ENCODE data around the gene OR13J1. TPM values are rescaled to one million over a fixed set of nuclear protein-coding genes. Genes with fewer than 3 reads are reported as not detected.
"Not testable (repeated sequence)": the region's sequence is repeated elsewhere in the genome, so short reads cannot be mapped to it uniquely, and the experiment has no call there.

OR13J1 gene
- total and polyA plus RNA-seq, 4 experiments from 2014 or later, result not detected

DNA sequence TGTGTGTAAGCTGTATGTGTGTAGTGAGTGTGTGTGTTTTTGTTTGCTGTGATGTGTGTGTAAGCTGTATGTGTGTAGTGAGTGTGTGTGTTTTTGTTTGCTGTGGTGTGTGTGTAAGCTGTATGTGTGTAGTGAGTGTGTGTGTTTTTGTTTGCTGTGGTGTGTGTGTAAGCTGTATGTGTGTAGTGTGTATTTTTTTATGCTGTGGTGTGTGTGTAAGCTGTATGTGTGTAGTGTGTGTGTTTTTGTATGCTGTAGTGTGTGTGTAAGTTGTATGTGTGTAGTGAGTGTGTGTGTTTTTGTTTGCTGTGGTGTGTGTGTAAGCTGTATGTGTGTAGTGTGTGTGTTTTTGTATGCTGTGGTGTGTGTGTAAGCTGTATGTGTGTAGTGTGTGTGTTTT is 43.2 kb upstream of the OR13J1 start:
- H3K27ac ChIP-seq (ENCODE audit: low read depth, low read length); H3K4me3 ChIP-seq (ENCODE audit: low read length in 2 of 2); H3K27me3 ChIP-seq (ENCODE audit: insufficient read depth, low read length); H3K36me3 ChIP-seq (ENCODE audit: insufficient read depth, low read length); H3K4me3 Mint-ChIP-seq; H3K9me3 ChIP-seq (ENCODE audit: control insufficient read depth in 1 of 2, low read length in 2 of 2); H3K9me3 Mint-ChIP-seq; H3K36me3 Mint-ChIP-seq; H3K27ac Mint-ChIP-seq; intact Hi-C loops (cut with micrococcal nuclease); H3K27me3 Mint-ChIP-seq; DNase-seq: not testable (repeated sequence)
- H3K4me1 Mint-ChIP-seq, result peaks cover 36 to 51% (median 40%) of the 10 kb centered on the region in 4 donors
- peaks cover 47% of the 10 kb centered on the region for H3K4me1 ChIP-seq (ENCODE audit: insufficient read depth, low read length)
- ChIA-PET POLR2A (ENCODE audit: partially characterized antibody) (interaction anchor here (3.1 kb wide), 1 partner anchor 27 kb away, joined by 9 read pairs; no protein-coding TSS in a partner anchor), CTCF (ENCODE audit: partially characterized antibody) (interaction anchor here (0.9 to 17.5 kb wide), 5 partner anchors 10 to 217 kb away, joined by 3 to 379 read pairs (median 9); no protein-coding TSS in a partner anchor)

- Histone ChIP-seq H3K36me3 (ENCODE audit: insufficient read depth, low read length) (no peaks in the 10 kb centered on the region), H3K4me1 (ENCODE audit: insufficient read depth, low read length) (peaks cover 52% of the 10 kb centered on the region), H3K27me3 (ENCODE audit: insufficient read depth, low read length) (no peaks in the 10 kb centered on the region), H3K9me3 (ENCODE audit: control insufficient read depth in 1 of 2, low read length in 2 of 2) (no peaks in the 10 kb centered on the region), H3K4me3 (ENCODE audit: low read length in 2 of 2) (no peak overlapping the region), H3K27ac (ENCODE audit: low read depth, low read length) (no peak overlapping the region)
- Mint-ChIP-seq H3K27me3 (no peaks in the 10 kb centered on the region), H3K27ac (peak overlapping the region in 2 of 7 donors; percentile 79 to 88), H3K36me3 (no peaks in the 10 kb centered on the region), H3K4me1 (peaks cover 37 to 53% (median 43%) of the 10 kb centered on the region in 4 donors), H3K9me3 (no peaks in the 10 kb centered on the region), H3K4me3 (peak overlapping the region in 1 of 8 donors; percentile 23)
- ChIA-PET POLR2A (ENCODE audit: partially characterized antibody) (interaction anchor here (1.4 to 3.1 kb wide), 2 partner anchors 27 to 33 kb away, joined by 5 to 9 read pairs; no protein-coding TSS in a partner anchor), CTCF (ENCODE audit: partially characterized antibody) (interaction anchor here (0.9 to 17.5 kb wide), 4 partner anchors 11 to 216 kb away, joined by 3 to 379 read pairs (median 14); no protein-coding TSS in a partner anchor)
- no peak for DNase-seq
- intact Hi-C loops (cut with micrococcal nuclease), result no loop called here
These were observed 42.7 kb upstream of the OR13J1 start for GRCh38 chr9:35912791-35913400.

DNA sequence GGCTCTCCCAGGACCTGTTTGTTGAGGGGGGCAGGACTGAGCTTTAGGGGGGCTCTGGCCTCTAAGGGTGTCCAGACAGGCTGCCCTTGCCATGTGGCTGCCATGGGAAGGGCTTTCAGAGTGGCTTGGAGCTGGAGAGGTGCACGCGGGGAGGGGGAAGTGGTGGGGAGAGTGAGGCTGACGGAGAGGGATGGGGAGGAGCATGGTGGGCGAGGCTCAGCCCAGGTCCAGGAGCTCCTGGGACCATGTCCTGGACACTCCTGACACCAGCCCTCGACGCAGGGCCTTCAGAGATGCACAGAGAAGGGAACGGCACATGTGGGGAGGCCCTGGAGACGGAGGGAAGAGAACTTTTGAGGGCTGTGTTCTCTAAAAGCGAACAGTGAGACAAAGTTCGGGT is 41.5 kb upstream of the OR13J1 start:
- H3K27ac Mint-ChIP-seq, result peak overlapping the region; percentile 11 to 97 (median 78)
- ChIA-PET CTCF (ENCODE audit: partially characterized antibody) (interaction anchor here (0.7 to 17.5 kb wide), 10 partner anchors 9 to 53 kb away, joined by 3 to 379 read pairs (median 6); no protein-coding TSS in a partner anchor), POLR2A (ENCODE audit: partially characterized antibody) (interaction anchor here (1.0 to 2.3 kb wide), 8 partner anchors 10 to 279 kb away, joined by 3 to 11 read pairs (median 4); partner anchors contain the start of genes CLTA, CREB3 and TLN1)
- Histone ChIP-seq H3K27me3 (ENCODE audit: insufficient read depth, low read length) (no peaks in the 10 kb centered on the region), H3K4me3 (ENCODE audit: low read length in 2 of 2) (peak overlapping the region in 1 of 2 donors; percentile 15), H3K9me3 (ENCODE audit: control insufficient read depth in 1 of 2, low read length in 2 of 2) (no peaks in the 10 kb centered on the region), H3K27ac (ENCODE audit: low read depth, low read length) (no peak overlapping the region), H3K36me3 (ENCODE audit: insufficient read depth, low read length) (no peaks in the 10 kb centered on the region), H3K4me1 (ENCODE audit: insufficient read depth, low read length) (peaks cover 64% of the 10 kb centered on the region)
- intact Hi-C loops (cut with micrococcal nuclease), result loop anchor here (1.0 to 2.0 kb wide), 2 partner anchors 8 to 33 kb away; no protein-coding TSS in a partner anchor
- H3K4me3 Mint-ChIP-seq, result peak overlapping the region in 6 of 8 donors; percentile 4 to 88 (median 66)
- H3K9me3 Mint-ChIP-seq, result no peaks in the 10 kb centered on the region
- H3K36me3 Mint-ChIP-seq, result no peaks in the 10 kb centered on the region
- no peaks in the 10 kb centered on the region for H3K27me3 Mint-ChIP-seq
- no peak for DNase-seq
- H3K4me1 Mint-ChIP-seq, result peaks cover 40 to 63% (median 52%) of the 10 kb centered on the region in 4 donors

GRCh38 chr9:35910613-35911359 is 40.6 kb upstream of the OR13J1 start:
- no peaks in the 10 kb centered on the region for H3K27me3 Mint-ChIP-seq

DNA sequence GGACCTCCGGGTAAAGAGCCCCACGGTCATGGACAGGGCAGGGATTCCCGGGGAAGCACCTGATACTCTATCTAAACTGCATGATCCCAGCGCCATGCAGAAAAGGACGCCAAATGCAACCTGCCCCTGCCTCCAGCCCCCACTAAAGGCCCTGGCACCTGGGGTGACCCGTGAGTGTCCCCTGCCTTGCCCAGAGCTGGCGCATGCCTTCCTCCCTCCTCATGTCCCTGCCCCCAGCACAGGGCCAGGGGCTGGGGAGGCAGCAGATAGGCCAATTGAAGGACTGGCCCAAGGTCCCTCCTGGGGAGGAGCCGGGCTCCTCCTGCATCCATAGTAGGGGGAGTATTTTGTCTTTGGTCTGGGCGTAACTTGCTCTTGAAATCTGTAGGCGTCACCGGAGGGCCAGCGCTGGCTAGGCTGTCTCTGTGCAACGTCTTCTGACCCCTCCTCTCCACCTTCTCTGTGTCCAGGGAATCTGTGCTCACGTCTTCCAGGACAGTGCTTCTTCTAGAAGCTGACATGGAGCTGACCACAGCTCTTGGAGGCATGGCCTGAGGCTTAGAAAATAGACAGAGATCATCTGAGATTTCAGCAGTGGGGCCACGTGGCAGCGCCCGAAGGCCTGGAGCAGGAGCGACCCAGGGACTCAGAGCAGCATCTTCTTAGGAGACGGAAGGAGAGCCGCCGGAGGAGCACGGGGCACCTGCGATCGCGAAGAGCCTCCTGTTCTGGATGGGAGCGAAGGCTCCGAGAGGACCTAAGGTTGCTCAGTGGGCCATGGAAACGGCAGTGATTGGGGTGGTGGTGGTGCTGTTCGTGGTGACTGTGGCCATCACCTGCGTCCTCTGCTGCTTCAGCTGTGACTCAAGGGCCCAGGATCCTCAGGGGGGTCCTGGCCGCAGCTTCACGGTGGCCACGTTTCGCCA is 39.7 kb upstream of the OR13J1 start:
- peaks cover 77% of the 10 kb centered on the region for H3K4me1 ChIP-seq (ENCODE audit: insufficient read depth, low read length)
- Mint-ChIP-seq H3K27ac (peak overlapping the region; percentile 78 to 97 (median 96)), H3K4me3 (peak overlapping the region in 6 of 8 donors; percentile 65 to 88 (median 76)), H3K36me3 (no peaks in the 10 kb centered on the region), H3K4me1 (peaks cover 44 to 70% (median 60%) of the 10 kb centered on the region in 4 donors), H3K9me3 (peaks cover 0 to 2% (median 0%) of the 10 kb centered on the region in 8 donors), H3K27me3 (no peaks in the 10 kb centered on the region)
- H3K27me3 ChIP-seq (ENCODE audit: insufficient read depth, low read length), result no peaks in the 10 kb centered on the region
- DNase-seq, result no peak
- no peaks in the 10 kb centered on the region for H3K36me3 ChIP-seq (ENCODE audit: insufficient read depth, low read length)
- intact Hi-C loops (cut with micrococcal nuclease), result loop anchor here (2.0 kb wide), 1 partner anchor 35 kb away; no protein-coding TSS in a partner anchor
- ChIA-PET CTCF (ENCODE audit: partially characterized antibody) (interaction anchor here (1.3 to 17.5 kb wide), 8 partner anchors 8 to 213 kb away, joined by 3 to 379 read pairs (median 8); no protein-coding TSS in a partner anchor), POLR2A (ENCODE audit: partially characterized antibody) (interaction anchor here (0.9 to 2.3 kb wide), 4 partner anchors 12 to 128 kb away, joined by 3 to 11 read pairs (median 6); partner anchors contain the start of gene SPAG8)
- H3K27ac ChIP-seq (ENCODE audit: low read depth, low read length), result peak overlapping the region; percentile 30
- H3K4me3 ChIP-seq (ENCODE audit: low read length in 2 of 2), result peak overlapping the region in 1 of 2 donors; percentile 20
- no peaks in the 10 kb centered on the region for H3K9me3 ChIP-seq (ENCODE audit: control insufficient read depth in 1 of 2, low read length in 2 of 2)

More at GRCh38 chr9:35910613-35911359, 40.6 kb upstream of the OR13J1 start:
- no peaks in the 10 kb centered on the region for H3K36me3 Mint-ChIP-seq
- peaks cover 41 to 64% (median 55%) of the 10 kb centered on the region in 4 donors for H3K4me1 Mint-ChIP-seq
- peak overlapping the region; percentile 78 to 97 (median 96) for H3K27ac Mint-ChIP-seq
- Histone ChIP-seq H3K27me3 (ENCODE audit: insufficient read depth, low read length) (no peaks in the 10 kb centered on the region), H3K27ac (ENCODE audit: low read depth, low read length) (peak overlapping the region; percentile 30), H3K9me3 (ENCODE audit: control insufficient read depth in 1 of 2, low read length in 2 of 2) (no peaks in the 10 kb centered on the region), H3K4me1 (ENCODE audit: insufficient read depth, low read length) (peaks cover 68% of the 10 kb centered on the region), H3K4me3 (ENCODE audit: low read length in 2 of 2) (peak overlapping the region in 1 of 2 donors; percentile 20), H3K36me3 (ENCODE audit: insufficient read depth, low read length) (no peaks in the 10 kb centered on the region)
- ChIA-PET POLR2A (ENCODE audit: partially characterized antibody) (interaction anchor here (0.9 to 2.3 kb wide), 8 partner anchors 11 to 280 kb away, joined by 3 to 11 read pairs (median 3); partner anchors contain the start of genes CLTA, CREB3, SPAG8 and TLN1), CTCF (ENCODE audit: partially characterized antibody) (interaction anchor here (0.7 to 17.5 kb wide), 11 partner anchors 9 to 214 kb away, joined by 3 to 379 read pairs (median 5); no protein-coding TSS in a partner anchor)
- H3K9me3 Mint-ChIP-seq, result peaks cover 0 to 2% (median 0%) of the 10 kb centered on the region in 8 donors
- DNase-seq, result peak; percentile 56 to 77 (median 69)
- H3K4me3 Mint-ChIP-seq, result peak overlapping the region; percentile 7 to 88 (median 76)
- intact Hi-C loops (cut with micrococcal nuclease), result loop anchor here (1.0 to 2.0 kb wide), 2 partner anchors 7 to 34 kb away; no protein-coding TSS in a partner anchor

DNA sequence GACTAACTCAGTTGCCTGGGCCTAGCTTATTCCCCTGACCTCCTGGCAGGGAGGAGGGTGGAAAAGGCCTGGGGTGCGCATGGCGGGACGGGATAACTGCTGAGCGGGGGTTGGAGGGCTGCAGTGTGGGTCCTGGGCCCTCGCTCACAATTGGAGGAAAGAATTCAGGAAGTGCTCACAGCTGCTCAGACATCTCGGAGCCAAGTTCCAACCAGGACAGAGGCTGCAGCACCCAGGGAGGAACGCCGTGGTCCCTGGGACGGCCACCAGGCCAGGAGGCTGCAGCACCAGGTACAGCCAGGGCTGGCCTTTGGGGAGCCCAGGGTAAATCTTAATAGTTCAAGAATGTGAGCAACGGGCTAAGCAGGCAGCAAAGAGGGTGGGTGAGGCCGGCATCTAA is 39.1 kb upstream of the OR13J1 start, which contains the start of gene SPAAR:
SPAAR (plus strand) TSS at position 217 of the 400 bp plus-strand sequence. CDS start 974 bp downstream, outside the sequence.
- Mint-ChIP-seq H3K4me1 (peaks cover 44 to 75% (median 63%) of the 10 kb centered on the region in 4 donors), H3K27me3 (no peaks in the 10 kb centered on the region), H3K9me3 (peaks cover 0 to 2% (median 0%) of the 10 kb centered on the region in 8 donors), H3K36me3 (no peaks in the 10 kb centered on the region), H3K27ac (peak within 1 kb of the TSS; percentile 69 to 97 (median 94)), H3K4me3 (peak within 1 kb of the TSS in 7 of 8 donors; percentile 12 to 88 (median 73))
- Histone ChIP-seq H3K36me3 (ENCODE audit: insufficient read depth, low read length) (no peaks in the 10 kb centered on the region), H3K4me1 (ENCODE audit: insufficient read depth, low read length) (peaks cover 81% of the 10 kb centered on the region), H3K4me3 (ENCODE audit: low read length in 2 of 2) (no peak within 1 kb of the TSS), H3K27me3 (ENCODE audit: insufficient read depth, low read length) (no peaks in the 10 kb centered on the region), H3K9me3 (ENCODE audit: control insufficient read depth in 1 of 2, low read length in 2 of 2) (no peaks in the 10 kb centered on the region), H3K27ac (ENCODE audit: low read depth, low read length) (peak within 1 kb of the TSS; percentile 30)
- POLR2A ChIA-PET (ENCODE audit: partially characterized antibody), result no interaction called here
- intact Hi-C loops (cut with micrococcal nuclease), result no loop called here
- CTCF ChIA-PET (ENCODE audit: partially characterized antibody), result interaction anchor here (17.5 kb wide), 1 partner anchor 33 kb away, joined by 379 read pairs; no protein-coding TSS in a partner anchor
- DNase-seq, result no peak

All from CD4-positive, alpha-beta memory T cell (primary cell).